HUDEP-2 (cell line): Measurements from ENCODE around the gene RTN4R.

Experiments
- DNase-seq, 76 experiments: peaks; one replicate each; lab custom pipeline; 2025; ENCODE audit not compliant: unreplicated experiment in 76 of 76; lab: John Stamatoyannopoulos, UW

The RTN4R gene

GRCh38 chr22:20243537-20244249, 24.4 kb downstream of the RTN4R start:
- DNase-seq = peak in 48 of 76 experiments; percentile 7 to 69 (median 28)

DNA sequence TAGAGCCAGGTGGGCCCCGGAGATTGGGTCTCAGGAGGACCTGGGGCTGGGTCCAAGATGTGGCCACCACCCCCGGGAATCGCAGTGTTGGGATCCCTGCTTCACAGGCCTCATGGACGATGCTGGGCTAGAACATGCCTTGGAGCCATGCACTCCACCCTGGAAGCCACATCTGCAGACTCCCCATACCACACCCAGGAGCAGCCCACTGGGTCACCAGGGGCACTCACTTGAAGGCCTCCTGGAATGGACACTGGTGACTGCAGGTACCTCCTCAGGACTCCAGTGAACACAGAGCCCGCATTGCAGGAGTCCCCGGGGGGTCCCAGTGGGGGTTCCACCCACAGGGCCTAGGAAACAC, 25.0 kb downstream of the RTN4R start:
- no peak for DNase-seq

GRCh38 chr22:20242393-20243175, 25.5 kb downstream of the RTN4R start:
- no peak for DNase-seq

GRCh38 chr22:20241579-20242392, 26.3 kb downstream of the RTN4R start:
- DNase-seq = no peak

GRCh38 chr22:20240900-20241299, 27.2 kb downstream of the RTN4R start:
- DNase-seq = no peak

GRCh38 chr22:20240447-20240764, 27.7 kb downstream of the RTN4R start:
- DNase-seq = no peak

DNA sequence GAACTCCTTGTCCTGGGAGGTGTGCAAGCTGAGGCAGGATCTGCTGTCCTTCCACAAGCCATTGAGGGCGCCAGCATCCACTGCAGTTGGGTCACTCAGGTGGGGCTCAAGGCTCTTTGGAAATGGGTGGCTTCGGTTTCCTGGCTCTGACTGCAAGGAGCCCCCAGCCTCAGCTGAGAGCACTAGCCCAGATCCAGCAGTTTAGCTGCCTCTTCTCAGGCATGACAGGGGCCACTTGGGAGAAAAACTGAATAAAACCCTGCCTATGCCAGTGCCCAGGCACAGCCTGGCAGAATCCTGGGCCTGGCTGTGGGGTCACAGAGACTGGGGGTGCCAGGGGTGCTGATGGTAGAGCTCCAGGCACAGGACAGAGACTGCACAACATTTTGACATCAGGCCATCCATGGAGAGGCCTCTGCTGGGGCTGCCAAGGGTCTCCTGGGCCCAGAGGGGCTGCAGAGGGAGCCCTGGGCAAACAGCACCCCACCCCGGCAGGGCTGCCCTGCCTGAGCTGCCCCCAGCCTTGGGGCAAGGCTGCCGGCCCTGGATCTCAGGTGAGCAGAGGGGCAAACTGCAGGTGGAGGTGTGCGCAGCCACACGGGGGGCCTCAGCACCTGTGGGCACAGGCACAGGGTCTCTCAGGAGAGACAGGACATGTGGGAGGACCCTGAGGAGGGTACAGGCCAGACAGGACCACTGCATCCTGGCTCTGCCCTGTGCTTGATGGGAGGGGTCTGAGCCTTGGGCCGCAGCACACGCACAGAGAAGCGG, 28.3 kb downstream of the RTN4R start:
- no peak for DNase-seq

DNA sequence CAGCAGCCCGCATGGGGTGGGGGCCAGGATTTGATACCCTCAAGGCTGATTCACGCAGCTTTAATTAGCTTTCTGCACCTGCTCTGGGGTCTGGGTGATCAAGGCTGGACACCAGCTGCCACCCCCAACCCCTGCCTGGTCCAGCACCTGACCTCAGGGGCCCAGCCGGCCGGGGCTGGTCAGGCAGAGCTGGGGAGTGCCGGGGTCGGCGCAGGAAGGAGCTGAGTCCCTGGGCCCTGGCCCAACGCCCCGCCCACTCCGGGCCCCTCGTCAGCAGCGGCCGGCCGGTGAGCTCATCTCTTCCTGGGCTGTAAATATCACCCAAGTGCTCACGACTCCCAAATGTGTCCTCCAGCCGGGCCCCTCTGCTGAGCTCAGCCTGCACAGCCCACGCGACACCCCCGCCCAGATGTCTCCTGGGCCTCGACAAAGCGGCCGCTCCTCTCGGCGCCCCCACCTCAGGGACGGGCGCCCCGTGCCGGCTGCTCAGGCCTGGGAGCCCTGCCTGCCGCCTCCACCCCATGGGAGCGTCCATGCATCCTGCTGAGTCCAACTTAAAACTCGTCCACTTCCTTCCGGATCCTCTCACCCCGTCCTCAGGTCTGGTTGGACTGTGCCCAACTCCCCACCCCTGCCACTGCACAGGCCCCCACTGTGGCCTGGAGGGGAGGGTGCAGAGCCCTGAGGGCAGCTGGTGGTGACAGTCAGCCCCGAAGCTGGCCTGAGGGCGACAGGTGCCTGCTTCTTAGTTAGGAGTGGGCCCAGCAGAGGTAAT, 29.0 kb downstream of the RTN4R start:
- no peak for DNase-seq

DNA sequence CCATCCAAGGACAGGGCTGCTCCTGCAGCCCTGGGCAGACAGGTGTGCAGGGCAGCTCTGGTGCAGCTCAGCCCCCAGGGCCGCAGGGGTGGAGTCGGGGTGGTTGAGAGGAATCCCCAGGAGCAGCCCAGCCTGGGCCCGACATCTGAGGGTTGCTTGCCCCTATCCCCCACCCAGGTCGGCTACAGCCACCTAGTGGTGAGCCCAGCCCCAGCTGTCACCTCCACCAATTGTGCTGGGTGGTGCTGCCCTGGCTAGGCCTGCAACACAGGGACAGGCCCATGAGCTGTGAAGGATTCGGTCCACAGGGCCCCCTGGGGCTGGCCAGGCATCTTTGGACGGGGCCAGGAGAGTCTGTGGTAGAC, 29.6 kb downstream of the RTN4R start:
- DNase-seq = peak in 35 of 76 experiments; percentile 3 to 65 (median 21)

GRCh38 chr22:20237480-20238440, 30.4 kb downstream of the RTN4R start:
- no peak for DNase-seq

GRCh38 chr22:20236052-20236717, 31.9 kb downstream of the RTN4R start:
- no peak for DNase-seq

DNA sequence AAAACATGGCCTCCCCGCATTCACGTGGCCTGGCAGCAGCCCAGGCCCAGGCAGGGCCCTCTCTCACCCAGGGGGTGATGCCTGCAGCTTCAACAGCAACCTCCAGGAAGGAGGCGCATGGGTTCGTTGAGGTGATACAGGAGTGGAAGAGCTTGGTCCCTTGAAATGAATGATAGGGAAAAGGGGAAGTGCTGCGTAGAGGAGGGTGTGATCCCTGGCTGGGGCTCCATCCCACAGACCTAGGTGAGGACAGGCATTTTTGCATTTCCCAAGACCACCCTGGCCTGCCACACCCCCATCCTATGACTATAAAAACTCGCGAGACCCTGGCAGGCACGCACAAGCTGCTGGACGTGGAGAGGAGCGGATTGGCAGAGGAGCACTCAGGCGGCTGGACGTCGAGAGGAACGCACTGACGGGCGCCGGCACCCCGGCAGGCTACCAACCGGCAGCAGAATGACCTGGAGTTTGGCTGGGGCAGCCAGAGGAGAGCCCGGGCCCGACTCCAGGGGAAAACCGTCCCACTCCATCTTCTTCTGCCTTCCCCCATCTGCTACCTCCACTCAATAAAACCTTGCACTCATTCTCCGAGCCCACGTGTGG, 32.6 kb downstream of the RTN4R start:
- no peak for DNase-seq

DNA sequence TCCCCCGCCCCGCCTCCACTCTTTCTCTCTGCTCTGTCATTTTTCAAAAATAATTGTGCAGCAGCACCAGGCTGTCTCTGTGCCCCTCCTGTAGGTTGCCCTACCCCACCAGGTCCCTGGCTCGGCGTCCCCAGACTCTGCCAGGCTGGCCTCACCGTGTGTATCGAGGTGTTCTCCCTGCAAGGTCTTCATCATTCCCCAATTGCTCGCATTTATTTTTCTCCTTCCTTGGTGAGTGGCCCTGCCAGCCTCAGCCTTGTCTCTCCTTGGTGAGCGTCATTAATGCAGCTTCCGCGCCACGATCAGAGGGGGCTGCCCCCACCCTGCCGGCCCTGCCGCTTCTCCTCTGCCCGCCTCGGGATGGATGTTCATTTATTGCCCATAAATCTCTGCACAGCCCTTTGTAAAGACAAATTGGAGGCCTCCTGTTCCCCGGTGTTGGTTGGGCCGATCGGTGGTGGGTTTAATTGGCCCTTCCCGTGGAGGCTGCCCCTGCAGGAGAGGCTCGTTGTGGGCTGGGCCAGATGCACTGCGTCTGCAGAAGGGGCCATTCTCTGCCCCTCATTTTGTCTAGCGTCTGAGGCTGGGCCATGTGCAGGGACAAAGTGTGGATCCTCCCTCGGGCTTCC, 33.2 kb downstream of the RTN4R start:
- no peak for DNase-seq

DNA sequence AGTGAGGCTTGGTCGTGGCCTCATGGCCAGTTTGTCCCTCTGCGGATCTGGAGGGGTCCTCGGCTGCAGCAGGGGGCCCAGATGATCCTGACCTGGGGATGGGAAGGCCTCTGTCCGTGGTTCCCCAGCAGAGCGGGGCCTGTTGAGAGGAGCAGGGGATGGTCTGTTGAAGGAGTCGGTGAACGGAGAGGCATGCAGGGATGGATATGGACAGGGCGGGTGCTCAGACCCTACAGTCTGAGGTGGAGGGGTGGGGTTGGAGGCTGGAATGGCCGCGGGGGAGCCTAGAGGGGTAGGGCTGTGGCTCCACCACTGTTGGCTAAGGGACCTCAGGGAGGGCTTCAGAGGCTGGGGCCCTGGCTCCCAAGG, 33.8 kb downstream of the RTN4R start:
- no peak for DNase-seq

- no peak for DNase-seq
Measured at GRCh38 chr22:20233351-20234313, 34.5 kb downstream of the RTN4R start.

DNA sequence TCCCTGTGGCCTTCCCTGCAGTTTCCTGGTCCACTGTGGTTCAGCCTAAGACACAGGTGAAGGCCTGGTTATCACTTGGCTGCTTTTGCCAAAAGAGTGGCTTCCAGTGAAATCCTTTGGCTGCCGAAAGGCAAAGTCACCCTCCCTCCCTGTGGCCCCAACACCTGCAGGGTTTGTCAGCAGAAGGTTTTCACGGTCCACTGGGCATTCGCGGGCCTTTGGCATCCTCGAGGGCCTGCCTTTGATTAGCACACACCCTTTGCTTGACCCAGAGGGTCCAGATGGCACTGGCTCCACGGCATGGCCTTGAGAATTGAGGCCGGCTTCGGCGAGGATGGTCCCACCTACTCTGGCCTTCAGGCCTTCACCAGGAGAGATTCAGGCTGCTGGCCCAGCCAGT, 35.3 kb downstream of the RTN4R start:
- no peak for DNase-seq

GRCh38 chr22:20232237-20232598, 35.9 kb downstream of the RTN4R start:
- no peak for DNase-seq
